HG03342 (cell line): ENCODE results near the gene PLD5.

Experiments
- ATAC-seq: cut with Tn5 transposase; IDR thresholded peaks from one replicate; pipeline ENCODE4 v1.9.1; 2021; ENCODE audit warnings: mild to moderate bottlenecking, moderate library complexity; ENCODE audit not compliant: unreplicated experiment

Gene PLD5

GRCh38 chr1:242524571-242525359 is at the start of gene PLD5:
TSS of gene PLD5 (minus strand) at chr1:242524697.
- ATAC-seq = no peak

- ATAC-seq = no peak
These were observed 45.4 kb upstream of the PLD5 start for GRCh38 chr1:242569867-242570266.

DNA sequence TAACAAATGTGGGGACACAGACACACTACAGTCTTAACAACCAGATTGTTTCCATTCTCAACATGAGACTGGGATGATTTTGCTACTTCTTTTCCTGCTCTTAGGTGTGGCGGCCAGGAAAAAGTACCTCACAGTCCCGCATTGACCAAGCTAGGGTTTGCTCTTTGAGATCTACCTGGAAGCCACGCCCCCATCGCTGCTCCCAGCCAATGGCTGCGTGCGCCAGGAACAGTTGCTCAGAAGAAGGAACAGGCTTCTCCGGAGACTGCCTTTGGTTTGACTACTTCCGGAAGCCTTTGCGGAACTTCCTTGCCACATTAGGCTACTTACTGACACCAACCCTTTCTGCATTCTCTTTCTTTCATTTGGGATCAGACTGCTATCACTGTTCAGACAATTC is 44.2 kb upstream of the PLD5 start:
- no peak for ATAC-seq

DNA sequence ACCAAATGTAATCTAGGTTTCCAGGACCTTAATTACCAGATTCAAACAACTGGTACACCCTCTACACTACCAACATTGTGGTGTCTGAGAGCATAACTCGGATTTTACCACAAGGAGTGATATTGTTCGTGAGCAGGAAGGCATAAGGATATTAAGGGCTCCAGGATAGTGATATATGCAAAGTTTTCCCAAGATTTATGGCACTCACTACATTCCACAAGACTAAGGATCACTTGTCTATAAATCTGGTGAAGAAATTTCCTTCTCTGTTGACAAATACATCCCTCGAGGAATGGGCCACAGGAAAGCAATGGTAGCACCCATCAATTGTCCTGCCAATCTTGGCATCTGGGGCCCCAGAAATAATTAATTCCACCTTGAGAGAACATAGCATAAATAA is 43.1 kb upstream of the PLD5 start:
- ATAC-seq = no peak

DNA sequence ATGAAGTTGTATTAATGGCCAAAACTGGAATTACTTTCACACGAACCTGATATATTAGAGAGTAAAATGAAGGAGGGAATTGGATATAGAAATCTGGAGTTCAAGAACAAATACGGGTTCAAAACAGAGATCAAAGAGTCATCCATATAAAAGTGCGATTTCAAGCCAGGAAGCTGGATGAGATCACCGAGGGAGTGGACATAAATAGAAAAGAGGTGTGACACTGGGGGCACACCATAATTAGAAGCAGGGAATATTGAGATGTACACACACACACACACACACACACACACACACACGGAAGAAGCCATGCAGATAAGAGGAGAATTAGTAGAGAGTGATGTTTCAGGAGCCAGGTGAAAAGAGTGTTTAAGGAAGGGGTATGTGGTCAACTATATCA is 32.3 kb upstream of the PLD5 start:
- ATAC-seq = no peak

DNA sequence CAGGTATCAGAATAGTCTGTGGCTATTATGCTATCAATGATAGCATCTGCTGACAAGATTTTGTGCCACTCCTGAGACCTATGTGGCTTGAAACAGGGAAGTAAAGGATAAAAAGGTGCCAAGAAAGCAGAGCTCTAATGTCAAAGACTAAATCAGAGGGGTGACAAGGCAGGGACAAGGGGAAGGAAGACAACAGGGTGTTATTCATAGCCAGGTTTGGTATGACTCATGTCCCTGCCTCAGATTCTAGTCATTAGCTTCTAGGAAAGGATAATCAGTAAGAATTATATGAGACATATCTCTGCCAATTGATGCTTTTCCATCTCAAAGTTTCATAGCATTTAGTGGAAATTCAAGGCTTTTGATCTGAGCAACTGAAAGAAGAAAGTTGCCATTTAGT is 31.8 kb upstream of the PLD5 start:
- no peak for ATAC-seq

DNA sequence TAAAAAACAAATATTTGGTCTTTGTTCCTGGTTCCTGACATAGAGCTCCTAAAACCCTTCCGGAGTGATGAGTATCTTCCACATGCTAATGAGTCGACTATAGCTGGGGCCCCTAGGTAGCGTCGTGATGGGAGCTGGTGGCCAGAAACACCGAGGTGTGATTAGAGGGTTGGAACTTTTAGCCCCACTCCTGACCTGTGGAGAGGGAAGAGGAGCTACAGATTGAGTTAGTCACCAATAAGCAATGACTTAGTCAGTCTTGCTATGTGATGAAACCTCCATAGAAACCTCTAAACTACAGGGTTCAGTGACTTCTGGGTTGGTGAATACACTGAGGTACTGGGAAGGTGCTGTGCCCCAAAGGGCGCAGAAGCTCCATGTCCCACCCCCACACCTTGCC is 30.1 kb upstream of the PLD5 start:
- ATAC-seq = no peak

DNA sequence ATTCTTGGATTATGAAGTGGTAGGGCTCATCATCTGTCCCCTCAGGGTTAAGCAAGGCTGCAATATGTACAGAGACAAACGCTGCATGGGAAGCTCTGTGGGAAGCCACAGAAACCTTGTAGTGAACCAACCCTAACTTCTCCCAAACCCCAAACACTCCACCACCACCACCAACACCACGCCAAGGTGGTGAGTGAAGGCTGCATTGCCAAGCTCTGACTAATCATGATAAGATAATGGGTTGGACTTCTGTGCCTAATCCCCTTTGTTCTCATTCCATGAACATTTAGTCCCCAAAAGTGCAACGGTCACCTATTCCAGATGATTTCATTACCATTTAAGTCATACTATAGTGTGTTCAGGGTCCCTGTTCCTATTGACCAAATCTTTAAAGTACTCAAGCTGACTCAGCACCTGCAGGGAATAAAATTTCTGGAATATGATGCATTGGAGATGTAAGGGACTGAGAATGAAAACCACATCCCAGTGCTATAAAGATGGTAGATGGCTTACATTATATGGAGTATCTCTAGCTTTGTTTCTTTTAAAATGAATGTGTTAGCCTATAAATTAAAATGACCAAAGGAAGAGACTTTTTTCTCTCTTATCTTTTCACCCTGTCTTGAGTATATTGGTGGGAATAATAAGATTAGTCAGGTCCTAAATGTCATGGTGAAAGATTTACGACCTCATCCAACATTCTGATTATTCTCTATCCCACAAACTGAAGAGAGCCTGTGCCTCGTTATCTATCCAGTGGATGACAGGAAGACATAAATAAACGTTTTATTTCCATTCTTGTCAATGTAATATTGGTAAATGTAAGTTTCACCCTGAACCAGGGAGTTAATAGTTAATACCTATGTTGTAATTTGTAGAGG is 22.6 kb upstream of the PLD5 start:
- no peak for ATAC-seq

DNA sequence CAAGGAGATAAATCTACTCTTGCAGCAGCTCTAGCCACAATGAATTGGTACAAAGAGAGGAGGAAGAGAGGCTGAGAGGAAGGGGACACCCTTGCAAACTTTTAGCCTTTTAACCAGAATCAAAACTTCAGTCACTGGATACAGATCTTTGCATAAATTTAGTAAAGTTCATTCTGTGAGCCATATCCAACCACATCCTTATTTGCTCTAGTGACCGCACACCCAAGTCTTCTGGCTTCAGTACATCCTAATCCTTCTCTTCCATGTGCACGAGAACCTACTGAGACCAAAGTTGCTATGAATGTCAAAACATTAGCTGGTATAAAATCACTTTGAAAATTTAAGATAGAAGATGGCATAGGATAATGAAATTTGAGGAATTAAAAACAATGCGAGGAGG is 21.9 kb upstream of the PLD5 start:
- ATAC-seq = no peak

GRCh38 chr1:242544071-242544470 is 19.6 kb upstream of the PLD5 start:
- no peak for ATAC-seq

DNA sequence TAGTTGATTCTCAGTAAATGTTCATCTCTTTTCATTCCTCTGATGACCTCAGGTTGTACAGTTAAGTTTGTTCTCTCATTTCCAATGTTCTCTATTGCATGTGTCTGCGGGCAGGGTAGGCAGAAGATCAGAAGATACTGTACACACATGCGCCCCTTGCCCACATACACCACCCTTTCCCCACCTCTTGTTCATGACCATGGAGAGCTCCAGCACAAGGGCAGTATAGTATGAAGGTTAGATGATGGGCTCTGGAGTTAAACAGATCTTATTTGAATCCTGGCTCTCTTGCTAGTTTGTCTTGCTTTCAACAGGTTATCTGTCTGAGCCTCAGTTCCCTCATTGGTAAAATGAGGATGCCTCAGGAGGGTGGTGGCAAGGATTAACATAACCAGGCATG is 17.8 kb upstream of the PLD5 start:
- no peak for ATAC-seq

DNA sequence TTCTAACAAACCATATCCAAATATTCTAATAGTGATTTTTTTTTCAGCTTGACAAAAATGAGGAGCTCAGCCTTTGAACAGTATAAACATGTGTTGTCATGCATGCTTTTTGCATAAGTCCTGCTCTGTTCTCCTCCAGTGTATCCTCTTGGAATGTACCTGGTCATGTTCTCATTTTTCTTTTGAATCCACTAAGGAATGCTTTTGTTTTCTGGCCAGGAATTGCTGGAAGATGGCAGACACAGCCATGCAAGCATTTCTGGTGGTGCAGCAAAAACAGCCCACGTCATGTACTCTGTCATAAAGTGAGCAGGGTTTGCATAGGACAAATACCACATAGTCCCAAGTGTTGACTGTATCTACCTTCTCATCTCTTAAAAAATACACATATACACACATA is 11.5 kb upstream of the PLD5 start:
- ATAC-seq = no peak

GRCh38 chr1:242534753-242535152 is 10.3 kb upstream of the PLD5 start:
- no peak for ATAC-seq

GRCh38 chr1:242530761-242531160 is 6.3 kb upstream of the PLD5 start:
- ATAC-seq = no peak

DNA sequence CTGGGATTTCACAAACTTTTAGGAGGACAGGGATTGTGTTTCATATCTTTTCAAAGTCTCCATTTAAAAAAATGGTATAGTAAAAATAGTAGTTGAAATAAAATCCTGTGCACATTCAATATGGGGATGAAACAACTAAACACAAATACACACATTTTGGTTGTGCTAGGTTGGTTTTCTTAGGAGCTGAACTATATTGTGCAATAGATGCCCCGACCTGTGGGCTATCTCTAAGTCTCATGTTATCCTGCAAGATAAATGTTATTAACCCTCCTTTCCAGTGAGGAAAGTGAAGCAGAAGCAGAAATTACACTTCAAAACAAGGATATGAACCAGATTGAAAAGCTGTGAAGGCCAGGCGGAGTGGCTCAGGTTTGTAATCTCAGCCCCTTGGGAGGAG is 1.3 kb upstream of the PLD5 start:
- ATAC-seq = no peak

GRCh38 chr1:242525360-242525722 is 844 bp upstream of the PLD5 start:
- ATAC-seq = no peak

- no peak for ATAC-seq
These were observed 552 bp downstream of the PLD5 start for GRCh38 chr1:242523719-242524570.

- no peak for ATAC-seq
These were observed 1.3 kb downstream of the PLD5 start for GRCh38 chr1:242522996-242523718.

DNA sequence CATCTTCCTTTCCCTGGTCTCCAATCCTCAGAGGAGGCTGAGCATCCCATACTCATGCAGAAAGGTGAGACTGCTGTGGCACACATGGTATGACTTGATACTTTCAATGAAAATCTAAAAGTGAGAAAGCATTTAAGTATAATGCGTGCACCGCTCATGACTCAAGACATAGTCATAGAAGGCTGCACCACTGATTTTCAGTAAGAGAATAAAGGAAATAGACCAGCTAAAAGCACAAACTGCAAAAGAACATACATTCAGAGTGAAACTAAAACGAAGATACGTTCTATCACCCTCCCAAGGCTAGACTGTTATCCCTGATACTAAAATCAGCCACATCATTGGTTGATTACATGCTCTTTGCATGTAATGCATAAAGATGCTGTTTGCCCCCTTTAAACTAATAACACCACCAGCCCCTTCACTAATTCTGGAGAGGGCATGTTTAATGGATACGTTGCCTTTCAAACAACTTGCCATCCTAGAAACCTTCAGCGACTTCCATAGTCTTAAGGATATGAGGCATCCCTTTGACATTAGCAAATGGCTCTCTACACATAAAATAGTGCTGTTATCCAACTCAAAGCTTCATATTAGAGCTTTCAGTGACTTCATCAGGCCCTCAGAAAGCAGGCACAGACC is 2.1 kb downstream of the PLD5 start:
- no peak for ATAC-seq

DNA sequence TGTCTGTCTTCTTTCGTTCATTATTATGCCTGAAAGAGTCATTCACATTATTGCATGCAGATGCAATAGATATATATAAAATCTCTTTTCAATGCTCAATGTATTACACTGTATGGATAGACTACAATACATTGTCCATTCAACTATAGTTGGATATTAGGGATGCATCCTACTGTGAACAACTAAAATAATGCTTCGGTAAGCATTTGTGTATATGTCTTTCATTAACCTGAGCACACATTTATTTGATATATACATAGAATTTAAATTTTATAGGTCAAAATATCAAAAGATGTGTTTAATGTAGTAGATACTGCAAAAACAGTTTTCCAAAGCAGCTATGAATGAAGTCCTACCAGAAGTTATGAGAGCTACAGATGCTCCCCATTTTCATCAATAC is 8.9 kb downstream of the PLD5 start:
- no peak for ATAC-seq
